ENCODE results near the gene DUOXA1.

Gene DUOXA1

DNA sequence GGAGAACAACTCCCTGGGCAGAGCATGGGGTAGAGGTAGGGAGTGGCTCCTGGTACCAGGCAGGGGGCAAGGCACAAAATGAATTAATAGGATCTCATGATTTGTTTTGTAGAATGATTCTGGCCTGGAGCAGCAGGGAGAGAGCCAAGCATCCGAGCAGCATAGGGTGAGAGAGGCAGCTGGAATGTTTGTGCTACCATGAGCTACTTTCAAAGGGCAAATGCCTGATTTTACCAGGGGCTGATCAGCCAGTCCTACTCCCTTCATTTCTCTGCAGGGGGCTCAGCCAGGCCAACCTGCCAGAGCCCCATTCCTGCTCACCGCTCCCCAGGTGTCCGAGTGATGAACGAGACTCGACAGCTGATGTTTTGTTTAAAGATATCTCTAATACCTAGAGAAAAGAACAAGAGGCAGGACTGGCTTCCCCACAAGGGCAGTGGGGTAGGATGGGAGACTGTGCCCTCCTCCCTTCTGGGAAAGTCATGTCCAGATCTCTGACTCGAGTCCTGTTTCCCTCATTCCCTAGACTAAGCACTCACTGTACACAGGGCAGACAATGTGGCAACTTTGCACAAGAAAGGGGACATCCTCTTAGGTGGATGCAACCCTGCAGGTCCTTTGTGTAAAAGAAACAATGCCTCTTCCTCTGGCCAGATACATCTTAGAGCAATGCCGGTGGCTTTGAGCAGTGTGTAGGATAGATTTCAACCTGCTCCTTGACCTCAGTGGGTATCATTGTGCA, 28.6 kb downstream of the DUOXA1 start:
- no peak for DNase-seq (ENCODE audit: low spot score)
- TF ChIP-seq, protein P1, sequence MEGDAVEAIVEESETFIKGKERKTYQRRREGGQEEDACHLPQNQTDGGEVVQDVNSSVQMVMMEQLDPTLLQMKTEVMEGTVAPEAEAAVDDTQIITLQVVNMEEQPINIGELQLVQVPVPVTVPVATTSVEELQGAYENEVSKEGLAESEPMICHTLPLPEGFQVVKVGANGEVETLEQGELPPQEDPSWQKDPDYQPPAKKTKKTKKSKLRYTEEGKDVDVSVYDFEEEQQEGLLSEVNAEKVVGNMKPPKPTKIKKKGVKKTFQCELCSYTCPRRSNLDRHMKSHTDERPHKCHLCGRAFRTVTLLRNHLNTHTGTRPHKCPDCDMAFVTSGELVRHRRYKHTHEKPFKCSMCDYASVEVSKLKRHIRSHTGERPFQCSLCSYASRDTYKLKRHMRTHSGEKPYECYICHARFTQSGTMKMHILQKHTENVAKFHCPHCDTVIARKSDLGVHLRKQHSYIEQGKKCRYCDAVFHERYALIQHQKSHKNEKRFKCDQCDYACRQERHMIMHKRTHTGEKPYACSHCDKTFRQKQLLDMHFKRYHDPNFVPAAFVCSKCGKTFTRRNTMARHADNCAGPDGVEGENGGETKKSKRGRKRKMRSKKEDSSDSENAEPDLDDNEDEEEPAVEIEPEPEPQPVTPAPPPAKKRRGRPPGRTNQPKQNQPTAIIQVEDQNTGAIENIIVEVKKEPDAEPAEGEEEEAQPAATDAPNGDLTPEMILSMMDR (IDR thresholded peaks at IDR 0.05; ENCODE audit: extremely low read depth, insufficient read depth, missing control alignments) = no peak
- in situ Hi-C loops (cut with MboI; ENCODE audit: low pct_unique_long_range_greater_than_20kb, low sequenced_read_pairs, unreplicated experiment) = no loop called here

DNA sequence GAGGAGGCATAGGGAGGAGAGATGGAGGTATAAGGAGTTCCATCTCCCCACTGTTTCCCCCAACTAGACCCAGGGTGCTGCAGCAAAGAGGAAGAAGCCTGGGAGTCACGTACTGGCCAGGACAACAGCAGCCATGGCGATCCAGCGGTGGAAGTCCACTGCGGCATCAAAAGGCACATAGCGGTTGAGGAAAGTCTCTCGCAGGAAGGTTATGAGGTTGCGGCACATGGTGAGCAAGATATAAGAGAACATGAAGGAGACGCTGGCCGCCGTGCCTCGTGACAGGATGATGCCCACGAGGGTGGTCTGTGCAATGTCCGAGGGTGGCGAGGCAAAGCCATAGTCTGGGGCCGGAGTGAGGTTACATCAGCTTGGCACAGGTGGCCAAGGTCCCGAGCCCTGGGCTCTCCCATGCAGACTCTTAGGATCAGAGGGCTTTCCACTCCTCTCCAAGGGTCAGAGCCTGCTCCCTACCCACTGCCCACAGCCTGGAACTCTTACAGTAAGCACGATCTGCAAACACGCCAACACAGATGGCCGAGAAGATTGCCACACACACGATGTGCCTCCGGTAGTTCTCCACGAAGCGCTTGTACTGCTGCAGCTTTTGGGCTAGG, 30.0 kb downstream of the DUOXA1 start:
- TF ChIP-seq, protein P1 (IDR thresholded peaks at IDR 0.05; ENCODE audit: extremely low read depth, insufficient read depth, missing control alignments) = no peak
- no peak for DNase-seq (ENCODE audit: low spot score)
- in situ Hi-C loops (cut with MboI; ENCODE audit: low pct_unique_long_range_greater_than_20kb, low sequenced_read_pairs, unreplicated experiment) = no loop called here

DNA sequence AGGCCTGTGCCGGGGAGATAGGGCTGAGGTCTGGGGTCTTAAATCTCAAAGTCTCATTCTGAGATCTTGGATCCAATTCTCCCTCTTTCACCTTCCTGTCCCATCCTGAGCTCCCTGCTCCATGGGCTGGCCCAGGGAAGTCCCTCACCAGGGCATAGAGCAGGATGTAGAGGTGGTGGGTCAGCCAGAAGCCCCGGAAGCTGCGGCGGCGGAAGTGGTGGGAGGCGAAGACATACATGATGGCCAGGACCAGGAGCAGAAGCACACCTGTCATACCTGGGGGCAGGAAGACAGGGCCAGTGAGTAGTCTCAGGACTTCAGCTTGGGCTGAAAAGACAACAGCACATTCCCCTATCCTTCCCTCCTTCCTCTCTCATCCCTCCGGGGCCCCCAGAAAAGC, 32.2 kb downstream of the DUOXA1 start:
- in situ Hi-C loops (cut with MboI; ENCODE audit: low pct_unique_long_range_greater_than_20kb, low sequenced_read_pairs, unreplicated experiment) = no loop called here
- no peak for DNase-seq (ENCODE audit: low spot score)
- TF ChIP-seq, protein P1 (IDR thresholded peaks at IDR 0.05; ENCODE audit: extremely low read depth, insufficient read depth, missing control alignments) = no peak

DNA sequence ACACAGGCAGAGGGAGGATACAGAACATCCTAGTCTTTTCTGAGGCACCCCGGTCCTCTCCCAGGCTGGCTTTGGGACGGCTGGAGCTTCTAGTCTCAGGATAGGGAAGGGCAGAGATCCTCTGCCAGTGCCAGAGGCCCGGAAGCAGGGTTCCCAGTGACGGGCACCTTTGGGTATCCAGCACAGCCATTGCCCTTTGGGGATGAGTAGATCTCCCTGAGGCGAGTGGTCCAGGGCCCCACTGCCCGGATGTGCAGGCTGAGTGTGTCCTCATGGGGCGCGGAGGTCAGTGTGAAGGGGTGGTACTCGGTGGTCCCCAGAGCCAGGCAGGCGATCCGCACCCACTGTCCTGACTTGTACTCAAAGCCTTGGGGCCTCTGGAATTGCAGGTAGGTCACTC, 34.0 kb downstream of the DUOXA1 start:
- TF ChIP-seq, protein P1 (IDR thresholded peaks at IDR 0.05; ENCODE audit: extremely low read depth, insufficient read depth, missing control alignments) = no peak
- DNase-seq (ENCODE audit: low spot score) = no peak
- in situ Hi-C loops (cut with MboI; ENCODE audit: low pct_unique_long_range_greater_than_20kb, low sequenced_read_pairs, unreplicated experiment) = no loop called here

DNA sequence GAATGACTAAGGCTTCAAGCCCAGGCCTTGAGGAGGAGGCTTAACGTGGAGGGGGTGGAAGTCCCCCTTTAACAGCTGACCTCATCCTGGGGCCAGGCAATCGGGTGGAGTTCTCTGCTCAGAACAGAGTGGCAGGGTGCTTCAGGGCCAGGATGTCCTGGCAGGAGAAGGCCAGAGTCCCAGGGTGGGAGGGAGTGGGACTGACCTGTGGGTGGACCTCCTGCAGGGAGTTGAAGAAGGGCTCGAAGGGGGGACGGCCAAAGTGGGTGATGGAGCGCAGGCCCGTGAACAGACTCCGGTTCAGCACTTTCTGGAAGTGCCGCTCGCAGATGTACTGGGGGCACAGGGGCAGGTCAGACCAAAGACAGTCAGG, 35.3 kb downstream of the DUOXA1 start:
- no peak for DNase-seq (ENCODE audit: low spot score)
- TF ChIP-seq, protein P1 (IDR thresholded peaks at IDR 0.05; ENCODE audit: extremely low read depth, insufficient read depth, missing control alignments) = no peak
- in situ Hi-C loops (cut with MboI; ENCODE audit: low pct_unique_long_range_greater_than_20kb, low sequenced_read_pairs, unreplicated experiment) = no loop called here

DNA sequence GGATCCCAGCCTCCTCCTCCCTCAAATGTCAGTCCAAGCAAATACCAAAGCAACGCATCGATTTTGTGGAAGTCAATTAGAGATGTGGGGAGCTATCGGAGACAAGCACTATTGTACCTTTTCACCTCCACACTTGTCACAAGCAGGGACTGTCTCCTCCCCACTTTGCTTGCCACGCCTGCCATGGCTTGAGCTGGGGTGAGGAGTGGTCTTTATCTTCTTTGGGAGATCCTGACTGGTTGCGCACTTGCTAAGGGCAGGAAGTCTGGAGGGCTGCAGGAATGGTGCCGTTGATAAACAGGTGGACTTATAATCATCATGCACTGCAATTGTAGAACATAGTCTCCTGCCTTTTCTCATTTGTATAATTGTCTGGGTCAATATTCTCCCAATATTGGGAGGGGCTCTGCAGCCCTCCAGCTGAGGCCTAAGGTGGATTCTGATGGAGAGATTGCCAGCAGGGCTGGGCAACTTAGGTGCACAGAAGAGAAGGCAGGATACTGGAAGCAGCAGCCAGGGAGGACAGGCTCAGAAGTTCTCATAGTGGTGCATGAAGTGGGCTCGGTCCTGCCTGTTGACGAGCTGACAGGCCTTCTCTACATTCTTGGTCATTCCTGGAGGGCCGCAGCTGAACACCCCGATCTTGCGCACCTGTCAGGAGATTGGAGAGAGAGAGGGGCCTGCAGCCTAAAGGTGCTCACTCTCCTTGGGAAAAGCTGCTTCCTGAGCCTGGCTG, 35.9 kb downstream of the DUOXA1 start:
- DNase-seq (ENCODE audit: low spot score) = no peak
- in situ Hi-C loops (cut with MboI; ENCODE audit: low pct_unique_long_range_greater_than_20kb, low sequenced_read_pairs, unreplicated experiment) = no loop called here
- TF ChIP-seq, protein P1 (IDR thresholded peaks at IDR 0.05; ENCODE audit: extremely low read depth, insufficient read depth, missing control alignments) = no peak
